KMS-11 (cell line): ENCODE measurements around the gene SPDYE17.
"Not testable (repeated sequence)": the region's sequence is repeated elsewhere in the genome, so short reads cannot be mapped to it uniquely, and the experiment has no call there.

Source experiments
- H2AFZ ChIP-seq: fragments of 200-600 bp; sonication (generic); 2 replicates; pipeline ENCODE4 v1.6.1; 2016; ENCODE audit warnings: antibody characterized with exemption, mixed run types, low read depth
- H3K27ac ChIP-seq: fragments of 200-600 bp; sonication (generic); 2 replicates; pipeline ENCODE4 v1.6.1; 2016; ENCODE audit warnings: mild to moderate bottlenecking, mixed run types
- H3K27me3 ChIP-seq: fragments of 200-600 bp; sonication (generic); 2 replicates; pipeline ENCODE4 v1.6.1; 2017; ENCODE audit warnings: mild to moderate bottlenecking, low read depth, mixed run types, moderate library complexity; ENCODE audit not compliant: insufficient read depth
- H3K36me3 ChIP-seq: fragments of 200-600 bp; sonication (generic); 2 replicates; pipeline ENCODE4 v1.6.1; 2017; ENCODE audit warnings: mild to moderate bottlenecking, mixed run types; ENCODE audit not compliant: insufficient read depth
- H3K4me1 ChIP-seq: fragments of 200-600 bp; sonication (generic); 2 replicates; pipeline ENCODE4 v1.6.1; 2016; ENCODE audit warnings: mild to moderate bottlenecking, low read depth, mixed run types; ENCODE audit not compliant: poor library complexity, severe bottlenecking
- H3K4me2 ChIP-seq: fragments of 200-600 bp; sonication (generic); 2 replicates; pipeline ENCODE4 v1.7.0; 2016; ENCODE audit warnings: mild to moderate bottlenecking, mixed run types
- H3K4me3 ChIP-seq: fragments of 200-600 bp; sonication (generic); IDR thresholded peaks from 2 replicates; pipeline ENCODE4 v1.6.1; 2017; ENCODE audit warnings: low read depth, low read length, mixed read lengths; ENCODE audit not compliant: insufficient read depth
- H3K79me2 ChIP-seq: fragments of 200-600 bp; sonication (generic); 2 replicates; pipeline ENCODE4 v1.6.1; 2016; ENCODE audit warnings: low read depth, mixed run types; ENCODE audit not compliant: insufficient read depth
- H3K9ac ChIP-seq: fragments of 200-600 bp; sonication (generic); 2 replicates; pipeline ENCODE4 v1.6.1; 2016; ENCODE audit warnings: mild to moderate bottlenecking, mixed run types
- H4K20me1 ChIP-seq: fragments of 200-600 bp; sonication (generic); 2 replicates; pipeline ENCODE4 v1.6.1; 2016; ENCODE audit warnings: mild to moderate bottlenecking, mixed run types; ENCODE audit not compliant: insufficient read depth

Gene SPDYE17

DNA sequence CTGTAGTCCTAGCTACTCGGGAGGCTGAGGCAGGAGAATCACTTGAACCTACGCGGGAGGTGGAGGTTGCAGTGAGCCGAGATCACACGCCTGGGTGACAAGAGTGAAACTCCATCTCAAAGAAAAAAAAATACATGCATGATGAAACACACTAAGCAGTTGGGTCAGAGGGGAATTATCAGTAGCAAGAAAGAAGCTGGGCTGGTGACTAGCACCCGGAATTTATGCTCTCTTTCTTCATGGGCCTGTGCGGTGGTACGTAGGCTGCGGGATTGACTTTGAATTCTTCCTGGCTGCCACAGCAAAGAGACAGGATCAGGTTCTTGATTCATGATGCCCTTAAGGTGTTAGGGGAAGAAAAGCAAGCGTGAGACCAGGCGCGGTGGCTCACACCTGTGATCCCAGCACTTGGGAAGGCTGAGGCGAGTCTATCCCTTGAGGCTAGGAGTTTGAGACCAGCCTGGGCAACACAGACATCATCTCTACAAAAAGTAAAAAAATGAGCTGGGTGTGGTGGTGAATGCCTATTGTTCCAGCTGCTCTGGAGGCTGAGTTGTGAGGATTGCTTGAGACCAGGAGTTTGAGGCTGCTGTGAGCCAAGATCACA, 54.3 kb downstream of the SPDYE17 start:
- not testable (repeated sequence) for H2AFZ ChIP-seq, H3K4me3 ChIP-seq, H3K4me2 ChIP-seq, H3K79me2 ChIP-seq, H3K9ac ChIP-seq, H3K36me3 ChIP-seq, H3K27ac ChIP-seq, H3K27me3 ChIP-seq, H3K4me1 ChIP-seq, H4K20me1 ChIP-seq

DNA sequence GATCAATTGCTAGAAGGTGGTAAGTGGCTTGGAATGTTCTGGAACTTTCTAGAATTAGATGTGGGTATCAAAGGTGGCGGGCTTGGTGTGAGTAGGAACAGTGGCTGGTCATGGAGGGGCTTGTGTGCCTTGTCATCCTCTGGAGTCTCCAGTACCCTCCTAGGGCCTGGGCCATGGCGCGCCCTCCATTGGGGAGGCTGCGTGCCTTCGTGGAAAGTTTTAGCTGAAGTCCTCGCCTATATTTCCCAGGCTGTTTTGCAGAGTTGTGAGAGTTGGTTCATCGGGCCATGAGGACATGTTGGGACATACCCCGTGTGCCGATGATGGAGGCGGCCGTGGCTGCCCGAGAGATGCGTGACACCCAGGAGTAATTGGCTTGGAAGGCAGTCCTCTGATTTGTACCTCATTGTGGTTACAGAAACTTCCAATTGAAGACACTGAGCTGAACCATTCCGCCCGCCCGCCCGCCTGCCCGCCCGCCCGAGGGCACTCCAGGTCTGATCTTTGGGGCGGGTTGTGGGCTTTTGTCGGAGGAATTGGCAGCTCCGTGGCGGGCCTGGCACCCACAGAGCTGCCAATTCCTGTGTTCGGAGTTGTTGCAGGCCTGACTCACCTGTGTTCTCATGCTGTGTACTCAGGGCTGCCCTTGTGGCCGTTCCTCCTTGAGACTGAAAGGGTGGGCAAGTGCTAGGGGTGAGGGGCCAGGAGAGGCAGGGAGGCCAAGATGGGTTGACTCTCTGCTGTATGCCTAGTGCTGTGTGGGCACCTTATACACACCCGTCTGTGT, 57.2 kb downstream of the SPDYE17 start:
- not testable (repeated sequence) for H3K36me3 ChIP-seq, H3K4me3 ChIP-seq, H4K20me1 ChIP-seq, H3K9ac ChIP-seq, H3K4me2 ChIP-seq, H2AFZ ChIP-seq, H3K27me3 ChIP-seq, H3K4me1 ChIP-seq, H3K79me2 ChIP-seq, H3K27ac ChIP-seq

DNA sequence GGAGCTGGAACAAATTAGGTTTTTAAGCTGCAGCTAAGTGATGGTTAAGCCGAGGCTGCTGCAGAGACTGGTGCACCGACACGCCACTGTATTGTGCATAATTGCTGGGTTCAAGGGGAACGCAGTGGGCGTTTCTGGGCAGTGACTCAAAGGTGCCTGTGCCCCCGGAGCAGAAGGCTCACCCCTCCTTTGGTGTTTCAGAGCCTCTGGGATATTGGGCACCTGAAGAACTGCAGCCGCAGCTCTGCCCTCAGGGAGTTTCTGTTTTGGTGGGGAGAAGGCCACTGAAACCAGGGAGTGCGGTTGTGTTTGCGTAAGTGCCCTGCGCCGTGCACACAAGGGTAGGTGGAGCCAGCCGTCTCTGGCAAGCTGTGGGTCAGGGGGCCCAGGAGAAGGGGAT, 57.8 kb downstream of the SPDYE17 start:
- H2AFZ ChIP-seq, H3K4me3 ChIP-seq, H3K27me3 ChIP-seq, H3K27ac ChIP-seq, H3K4me1 ChIP-seq, H3K4me2 ChIP-seq, H3K9ac ChIP-seq, H4K20me1 ChIP-seq, H3K79me2 ChIP-seq, H3K36me3 ChIP-seq: not testable (repeated sequence)

DNA sequence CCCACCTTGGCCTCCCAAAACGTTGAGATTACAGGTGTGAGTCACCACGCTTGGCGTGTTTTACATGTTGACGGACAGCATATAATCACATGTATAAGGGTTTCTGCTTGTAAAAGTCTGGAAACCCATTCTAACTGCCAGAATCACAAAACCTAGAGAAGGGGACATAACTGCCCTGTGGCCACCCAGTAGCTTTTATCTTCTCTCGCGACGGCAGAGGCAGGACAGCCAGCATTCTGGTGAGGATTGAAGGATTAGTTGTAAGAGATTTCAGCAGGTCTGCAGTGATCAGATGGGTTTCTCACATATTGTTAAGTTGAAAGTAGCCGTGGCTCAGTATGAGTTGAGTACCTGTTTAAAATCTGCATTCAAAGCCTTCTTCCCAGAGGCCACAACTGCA, 59.8 kb downstream of the SPDYE17 start:
- not testable (repeated sequence) for H3K36me3 ChIP-seq, H3K4me3 ChIP-seq, H3K4me2 ChIP-seq, H3K9ac ChIP-seq, H4K20me1 ChIP-seq, H2AFZ ChIP-seq, H3K4me1 ChIP-seq, H3K27ac ChIP-seq, H3K79me2 ChIP-seq, H3K27me3 ChIP-seq
